GM18909 (cell line): Measurements from ENCODE around the gene RHO.
"Not testable (repeated sequence)": the region's sequence is repeated elsewhere in the genome, so short reads cannot be mapped to it uniquely, and the experiment has no call there.

Source experiments
- ATAC-seq: cut with Tn5 transposase; IDR thresholded peaks from one replicate; pipeline ENCODE4 v1.9.1; 2021; ENCODE audit warnings: mild to moderate bottlenecking; ENCODE audit not compliant: unreplicated experiment, poor library complexity

Gene RHO

DNA sequence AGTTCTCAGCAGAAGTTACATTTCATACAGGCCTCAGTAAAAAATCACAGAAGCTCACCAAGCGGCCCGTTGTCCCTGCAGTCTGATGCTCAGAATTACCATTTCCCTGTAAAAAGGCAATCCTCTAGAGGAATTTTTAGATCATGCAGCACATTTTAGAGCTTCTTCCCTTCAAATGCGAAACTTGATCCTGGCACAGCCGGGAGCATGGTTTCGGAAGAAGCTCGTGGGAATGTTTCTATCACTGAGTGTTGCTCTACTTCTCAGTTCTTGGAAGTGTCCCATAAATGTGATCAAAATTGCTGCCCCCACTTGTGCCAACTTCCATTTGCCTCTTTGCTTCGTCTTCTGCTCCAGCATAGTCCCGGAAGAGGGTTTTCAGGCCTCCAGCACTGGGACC, 10.8 kb downstream of the RHO start:
- ATAC-seq, result no peak

DNA sequence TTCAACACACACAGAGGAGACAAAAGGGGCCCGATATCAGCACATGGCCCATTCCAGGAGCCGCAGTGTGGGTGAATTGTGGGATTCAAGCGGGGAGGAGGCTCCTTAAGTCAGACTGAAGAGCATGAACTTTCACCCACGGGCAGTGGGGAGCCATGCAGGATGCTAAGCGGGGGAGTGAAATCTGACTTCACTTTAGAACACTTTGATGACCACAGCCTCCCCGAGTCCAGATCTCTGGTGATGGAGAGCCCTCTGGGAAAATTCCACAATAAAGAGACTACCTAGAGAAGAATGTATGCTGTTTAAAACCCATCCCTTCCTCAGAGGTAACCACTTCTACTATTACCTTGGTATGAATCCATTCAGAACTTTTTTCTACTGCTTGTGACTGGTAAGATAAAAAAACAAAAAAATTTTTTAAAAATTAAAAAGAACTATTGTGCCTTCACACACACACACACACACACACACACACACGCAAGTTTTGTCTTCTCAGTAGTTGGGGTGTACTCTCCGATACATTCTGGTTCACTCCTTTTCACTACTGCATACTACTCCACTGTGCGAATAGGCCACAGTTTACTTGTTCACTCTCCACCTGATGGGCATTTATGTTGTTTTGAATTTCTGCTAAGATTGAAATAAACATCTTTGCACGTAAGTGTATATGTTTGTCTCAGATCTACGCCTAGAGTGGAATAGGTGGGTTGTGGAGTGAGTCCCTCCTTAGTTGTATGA, 12.5 kb downstream of the RHO start:
- ATAC-seq, result no peak

DNA sequence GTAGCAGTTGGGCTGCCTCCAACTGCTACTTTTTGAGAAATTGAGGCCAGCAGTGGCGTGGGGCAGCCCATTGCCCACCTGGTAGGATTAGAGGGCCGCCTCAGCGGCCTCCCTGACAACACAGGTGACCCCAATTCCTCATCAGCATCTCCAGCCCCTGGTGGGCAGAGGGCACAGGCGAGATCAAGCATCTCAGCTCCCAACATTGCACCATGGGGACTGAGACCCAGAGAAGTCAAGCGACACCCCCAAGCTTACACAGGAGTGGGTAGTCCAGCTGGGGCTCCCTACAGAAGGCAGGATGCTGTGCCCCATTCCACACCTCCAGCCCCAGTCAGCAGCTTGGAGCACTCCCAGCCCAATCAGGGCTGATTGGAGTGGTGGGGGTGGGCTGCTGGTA, 14.3 kb downstream of the RHO start:
- ATAC-seq, result no peak

DNA sequence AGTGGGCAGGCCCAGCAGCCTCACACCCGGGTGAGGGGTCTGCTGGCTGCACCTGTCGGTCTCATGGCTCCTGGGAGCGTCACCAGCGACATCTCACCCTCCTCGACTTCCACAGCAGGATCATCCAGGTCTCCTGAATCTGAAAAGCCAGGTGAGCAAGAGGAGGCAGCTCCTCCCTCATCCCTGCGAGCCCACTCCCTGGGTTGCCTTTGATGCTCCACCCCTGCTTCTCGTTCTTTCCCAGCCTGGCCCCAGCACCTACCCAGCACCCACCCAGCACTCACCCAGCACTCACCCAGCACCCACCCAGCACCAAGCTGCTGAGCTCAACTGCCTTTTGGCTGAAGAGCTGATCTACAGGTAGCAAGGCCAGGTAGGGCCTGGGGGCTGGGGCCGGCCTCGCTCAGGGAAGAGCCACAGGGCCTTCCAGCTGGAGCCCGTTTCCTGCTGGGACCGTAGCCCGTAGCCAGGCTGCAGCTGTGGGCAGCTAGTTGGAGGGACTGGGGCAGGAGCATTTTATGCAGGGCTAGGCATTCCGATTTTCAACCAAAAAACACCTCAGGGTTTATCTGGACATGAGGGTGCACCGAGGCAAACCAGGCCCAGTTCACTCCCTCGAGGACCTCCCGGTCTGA, 14.8 kb downstream of the RHO start, which contains the start of gene H1-8:
Gene H1-8, plus strand, starts transcription at position 20 of the 635 bp plus-strand sequence. Its CDS starts 44 bp downstream, at position 64.
- ATAC-seq, result no peak

DNA sequence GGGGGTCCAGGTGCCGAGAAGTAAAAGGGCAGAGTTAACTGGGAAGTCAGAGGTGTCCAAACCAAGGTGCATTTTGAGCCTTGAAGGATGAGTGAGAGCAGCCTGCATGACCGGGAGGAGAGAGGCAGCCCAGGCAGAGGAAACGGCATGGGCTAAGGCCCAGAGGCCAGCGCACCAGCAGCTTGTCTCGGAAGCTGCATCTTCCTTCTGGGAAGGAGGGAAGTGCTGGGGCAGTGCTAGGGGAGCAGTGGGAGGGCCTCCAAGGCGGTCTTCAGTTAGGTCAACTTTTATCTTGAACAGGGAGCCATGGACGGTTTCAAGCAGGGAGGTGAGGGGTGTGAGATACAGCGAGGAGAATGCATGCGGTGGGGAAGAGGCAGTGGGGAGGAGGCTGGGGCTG, 15.6 kb downstream of the RHO start:
- no peak for ATAC-seq

DNA sequence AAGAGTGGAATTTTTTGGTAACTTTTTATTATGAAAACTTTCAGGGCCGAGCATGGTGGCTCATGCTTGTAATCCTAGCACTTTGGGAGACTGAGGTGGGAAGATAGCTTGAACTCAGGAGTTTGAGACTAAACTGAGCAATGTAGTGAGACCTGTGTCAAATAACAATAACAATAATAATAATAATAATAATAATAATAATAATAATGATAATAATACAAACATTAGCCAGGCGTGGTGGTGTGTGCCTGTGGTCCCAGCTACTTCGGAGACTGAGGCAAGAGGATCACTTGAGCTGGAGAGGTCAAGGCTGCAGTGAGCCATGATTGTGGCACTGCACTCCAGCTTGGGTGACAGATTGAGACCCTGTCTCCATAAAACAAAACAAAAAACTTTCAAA, 17.5 kb downstream of the RHO start:
- not testable (repeated sequence) for ATAC-seq

DNA sequence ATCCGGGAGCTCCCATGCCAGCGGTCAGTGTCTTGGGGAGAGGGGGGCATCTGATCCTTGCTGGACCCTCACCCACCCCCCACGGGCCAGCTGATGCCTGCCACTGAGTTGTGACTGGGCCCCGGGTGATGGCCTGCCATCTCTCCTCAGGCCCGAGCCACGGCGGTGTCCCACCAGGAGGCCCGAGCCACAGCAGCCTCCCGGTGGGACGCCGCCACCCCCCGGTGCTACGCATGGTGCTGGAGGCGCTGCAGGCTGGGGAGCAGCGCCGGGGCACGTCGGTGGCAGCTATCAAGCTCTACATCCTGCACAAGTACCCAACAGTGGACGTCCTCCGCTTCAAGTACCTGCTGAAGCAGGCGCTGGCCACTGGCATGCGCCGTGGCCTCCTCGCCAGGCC, 18.8 kb downstream of the RHO start:
- ATAC-seq, result no peak

DNA sequence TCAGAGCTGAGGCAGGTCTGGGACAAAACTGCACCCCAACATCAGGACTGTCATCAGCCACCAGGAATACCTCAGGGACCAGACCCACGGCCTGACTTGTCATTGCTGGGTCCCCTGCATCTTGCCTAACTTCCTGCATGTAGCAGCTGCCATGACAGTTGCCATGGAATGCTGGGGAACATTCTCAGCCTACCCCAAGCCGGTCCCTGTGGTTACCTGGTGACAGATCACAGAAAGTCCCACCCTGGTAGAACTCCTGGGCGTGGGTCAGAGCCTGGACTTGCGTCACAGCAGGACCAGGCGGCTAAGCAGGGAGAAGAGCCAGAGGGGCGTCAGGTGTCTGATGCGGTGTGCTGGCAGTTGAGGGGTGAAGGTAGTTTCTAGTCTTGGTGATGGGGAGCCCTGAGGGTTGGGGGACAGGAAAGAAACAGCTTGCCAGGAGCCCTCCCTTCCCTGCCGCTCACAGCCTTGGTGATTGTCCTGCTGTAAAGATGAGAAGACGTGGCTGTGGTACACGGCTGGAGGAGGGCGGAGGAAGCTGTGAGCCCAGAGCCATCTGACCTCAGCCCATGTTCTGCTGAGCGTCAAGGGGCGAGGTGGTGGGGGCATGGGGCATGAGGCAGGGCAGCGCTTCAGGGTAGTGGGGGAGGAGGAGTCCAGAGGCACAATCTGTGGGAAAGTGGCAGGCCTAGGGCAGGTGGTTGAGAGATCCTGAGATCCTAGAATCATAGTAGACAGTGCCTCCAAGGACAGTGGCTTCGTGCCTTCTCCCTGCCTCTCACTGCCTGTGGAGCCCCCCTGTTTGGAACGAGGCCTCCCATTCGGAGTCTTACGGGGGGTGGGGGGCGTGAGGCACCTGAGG, 19.9 kb downstream of the RHO start:
- ATAC-seq, result no peak

DNA sequence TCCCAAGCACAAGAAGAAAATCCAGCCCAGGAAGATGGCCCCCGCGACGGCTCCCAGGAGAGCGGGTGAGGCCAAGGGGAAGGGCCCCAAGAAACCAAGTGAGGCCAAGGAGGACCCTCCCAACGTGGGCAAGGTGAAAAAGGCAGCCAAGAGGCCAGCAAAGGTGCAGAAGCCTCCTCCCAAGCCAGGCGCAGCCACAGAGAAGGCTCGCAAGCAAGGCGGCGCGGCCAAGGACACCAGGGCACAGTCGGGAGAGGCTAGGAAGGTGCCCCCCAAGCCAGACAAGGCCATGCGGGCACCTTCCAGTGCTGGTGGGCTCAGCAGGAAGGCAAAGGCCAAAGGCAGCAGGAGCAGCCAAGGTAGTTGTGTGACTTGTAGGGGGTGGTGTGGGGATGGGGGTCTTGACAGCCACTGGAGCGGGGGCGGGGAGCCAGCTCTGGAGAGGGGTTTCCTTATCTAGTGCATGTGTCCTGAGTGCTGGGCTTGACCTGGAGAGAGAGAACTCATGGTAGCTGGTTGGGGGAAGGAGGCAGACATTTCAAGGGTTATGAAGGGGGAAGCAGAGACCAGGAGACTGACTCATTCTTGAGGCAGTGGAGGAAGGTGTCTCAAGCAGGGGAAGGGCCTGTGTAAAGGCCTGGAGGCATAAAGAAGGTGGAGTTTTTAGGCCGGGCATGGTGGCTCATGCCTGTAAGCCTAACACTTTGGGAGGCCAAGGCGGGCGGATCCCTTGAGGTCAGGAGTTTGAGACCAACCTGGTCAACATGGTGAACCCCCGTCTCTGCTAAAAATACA, 20.8 kb downstream of the RHO start:
- no peak for ATAC-seq

DNA sequence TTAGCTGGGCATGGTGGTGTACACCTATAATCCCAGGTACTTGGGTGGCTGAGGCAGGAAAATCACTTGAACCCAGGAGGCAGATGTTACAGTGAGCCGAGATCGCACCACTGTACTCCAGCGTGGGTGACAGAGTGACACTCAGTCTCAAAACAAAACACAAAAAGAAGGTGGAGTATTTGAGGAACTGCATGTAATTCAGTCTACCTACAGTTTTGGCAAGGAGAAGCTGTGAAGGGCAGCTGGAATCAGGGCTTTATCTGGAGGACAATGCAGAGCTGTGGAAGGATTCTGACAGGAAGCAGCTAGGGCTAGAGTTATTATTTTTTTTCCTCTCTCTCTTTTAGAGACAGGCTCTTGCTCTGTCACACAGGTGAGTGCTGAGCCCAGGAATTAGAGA, 21.4 kb downstream of the RHO start:
- no peak for ATAC-seq

DNA sequence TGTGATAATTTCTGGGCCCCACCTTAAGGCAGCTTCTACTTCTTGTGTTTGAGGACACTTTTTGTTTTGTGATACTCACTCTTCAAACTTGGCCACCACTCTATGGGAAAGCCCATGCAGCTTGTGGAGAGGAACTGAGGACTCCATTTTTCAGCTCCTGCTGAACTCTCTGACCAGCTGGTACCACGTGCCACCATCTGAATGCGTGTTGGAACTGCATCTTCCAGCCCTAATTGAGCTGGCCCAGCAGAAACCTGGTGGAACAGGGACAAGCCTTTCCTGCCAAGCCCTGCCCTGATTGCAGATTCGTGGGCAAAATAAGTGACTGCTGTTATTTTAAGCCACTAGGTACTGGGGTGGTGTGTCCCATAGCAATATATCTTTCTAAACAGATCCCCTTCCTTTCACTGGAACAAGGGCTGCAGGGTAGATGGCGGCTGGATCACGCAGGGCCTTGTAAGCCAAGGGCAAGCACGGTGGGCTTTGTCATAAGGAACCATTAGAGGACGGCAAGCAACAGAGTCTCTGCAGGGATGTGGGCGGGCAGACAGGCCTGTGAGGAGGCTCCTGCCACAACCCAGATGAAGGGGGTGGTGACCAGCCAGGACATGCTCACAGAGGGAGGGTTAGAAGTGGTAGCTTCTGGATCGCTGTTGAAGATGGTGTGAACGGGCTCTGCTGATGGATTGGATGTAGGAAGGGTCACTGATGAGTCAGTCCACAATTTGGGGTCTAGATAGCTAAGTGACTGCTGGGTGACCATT, 24.0 kb downstream of the RHO start:
- no peak for ATAC-seq

DNA sequence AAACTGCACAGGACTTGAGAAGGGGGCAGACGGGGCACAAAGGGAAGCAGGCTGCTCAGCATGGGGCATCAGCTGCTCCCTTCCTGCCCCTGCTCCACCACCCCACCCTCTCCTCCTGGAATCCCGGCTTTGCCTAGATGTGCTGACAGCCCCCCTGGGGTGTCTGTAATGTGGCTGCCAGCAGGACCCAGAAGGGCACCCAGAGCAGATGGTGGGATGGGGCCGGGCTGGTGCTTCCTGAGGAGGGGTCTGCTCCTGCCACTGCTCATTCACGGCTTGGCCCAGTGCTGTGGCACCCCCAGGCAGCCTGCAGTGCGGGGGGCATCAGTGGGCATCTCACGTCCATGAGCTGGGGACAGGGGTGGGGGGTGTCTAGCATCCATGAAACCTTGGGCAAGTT, 24.7 kb downstream of the RHO start:
- no peak for ATAC-seq

DNA sequence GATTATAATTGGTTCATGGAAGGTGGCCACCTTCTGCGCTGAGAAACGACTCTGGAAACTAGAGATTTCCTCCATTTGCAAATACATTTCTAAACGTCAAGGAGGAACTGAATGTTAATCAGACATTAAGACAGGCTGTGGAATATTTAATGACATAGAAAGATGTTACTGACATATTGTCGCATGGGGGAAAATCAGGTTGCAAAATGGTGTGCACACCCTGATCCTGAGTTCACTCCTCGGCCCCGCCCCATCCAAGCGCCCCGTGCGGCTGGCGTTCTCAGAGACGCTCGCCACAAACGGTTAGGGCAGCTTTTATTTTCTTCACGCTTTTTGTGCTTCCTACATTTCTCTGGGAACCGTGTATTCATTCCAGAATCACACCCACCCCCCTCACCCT, 25.3 kb downstream of the RHO start:
- ATAC-seq, result no peak

DNA sequence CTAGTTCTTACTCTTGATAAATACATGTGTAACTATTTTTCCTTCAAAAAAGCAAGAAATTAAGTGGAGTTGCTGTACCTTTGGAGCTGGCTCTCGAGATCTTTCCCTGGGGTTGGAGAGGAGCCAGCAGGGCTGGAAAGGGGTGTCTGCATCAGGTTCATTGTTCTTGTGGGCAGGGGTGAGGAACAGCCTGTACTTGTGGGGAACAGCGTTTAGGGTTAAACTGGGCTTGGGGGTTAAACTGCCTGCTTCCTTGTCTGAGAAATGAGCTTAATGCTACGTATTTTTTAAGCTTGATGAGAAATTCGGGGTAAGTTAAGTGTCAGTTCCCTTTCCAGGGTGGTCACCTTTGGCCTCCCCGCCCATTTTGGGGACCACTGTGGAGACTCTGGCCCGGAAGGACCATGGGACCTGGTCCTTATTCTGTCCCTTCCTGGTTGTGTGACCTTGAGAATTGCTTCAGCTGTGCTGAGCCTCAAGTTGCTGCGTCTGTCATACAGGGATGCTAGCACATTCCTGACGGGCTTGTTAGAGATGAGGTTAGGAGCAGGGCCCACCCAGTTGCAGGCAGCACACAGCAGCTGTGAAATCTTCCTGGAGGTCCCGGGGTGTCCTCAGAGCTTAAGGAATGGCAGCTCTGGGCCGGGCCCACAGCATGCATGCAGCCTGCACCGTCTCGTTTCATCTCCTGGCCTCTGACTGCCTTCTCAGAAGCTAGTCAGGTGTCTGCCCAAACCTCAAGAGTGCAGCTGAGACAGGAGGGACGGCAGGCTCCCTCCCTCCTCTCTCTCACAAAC, 26.1 kb downstream of the RHO start:
- ATAC-seq, result no peak

DNA sequence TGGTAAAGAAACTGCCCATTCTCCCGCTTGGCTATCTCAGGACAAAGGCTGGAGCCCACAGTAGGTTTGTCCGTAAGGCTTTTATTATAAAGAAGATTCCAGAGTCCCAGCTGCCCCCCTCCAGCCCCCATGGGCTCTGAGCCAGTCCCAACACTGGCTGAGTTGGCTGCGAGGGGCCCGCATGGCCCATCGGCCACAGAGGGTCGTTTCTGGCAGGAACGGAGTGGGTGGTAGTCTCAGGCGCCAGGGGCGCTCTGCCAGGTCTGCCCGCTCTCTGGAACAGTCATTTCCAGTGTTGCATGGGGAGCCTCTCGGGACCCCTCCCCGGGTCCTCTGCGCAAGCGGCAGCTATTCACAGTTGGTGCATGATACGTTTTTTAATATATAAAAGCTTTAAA, 26.7 kb downstream of the RHO start:
- no peak for ATAC-seq

DNA sequence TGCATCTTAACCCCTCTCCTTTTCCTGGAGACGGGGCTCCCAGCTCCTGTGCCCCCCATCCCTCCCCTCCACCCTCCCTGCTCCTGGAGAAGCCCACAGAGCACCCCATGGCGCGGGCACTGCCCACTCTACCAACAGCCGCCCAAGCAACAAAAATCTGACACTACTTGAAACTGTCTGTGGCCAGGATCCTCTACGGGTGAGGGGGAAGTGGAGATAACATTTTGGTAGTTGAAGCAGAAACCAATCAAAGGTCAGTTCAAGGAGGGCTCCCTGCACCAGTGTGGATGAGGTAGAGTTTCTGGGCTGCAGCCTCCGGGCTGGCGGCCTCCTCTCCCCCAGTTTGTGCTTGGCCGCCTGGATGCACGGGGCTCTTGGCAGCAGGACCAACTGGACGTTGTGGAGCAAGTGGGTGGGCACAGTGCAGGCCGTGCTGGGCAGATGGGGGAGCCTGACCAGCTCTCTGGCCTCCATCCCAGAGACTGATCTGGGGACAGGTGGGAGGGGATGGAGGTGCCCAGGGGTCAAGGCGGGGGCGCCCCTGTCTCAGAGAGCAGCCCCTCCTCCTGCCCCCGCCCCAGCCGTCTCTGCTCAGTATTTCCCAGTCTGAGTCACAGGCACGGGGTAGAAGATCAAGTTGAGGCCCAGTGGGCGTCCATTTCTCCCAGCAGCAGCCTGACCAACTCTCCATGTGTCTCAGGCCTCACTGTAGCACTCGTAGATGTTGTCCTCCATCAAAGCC, 27.3 kb downstream of the RHO start:
- no peak for ATAC-seq

DNA sequence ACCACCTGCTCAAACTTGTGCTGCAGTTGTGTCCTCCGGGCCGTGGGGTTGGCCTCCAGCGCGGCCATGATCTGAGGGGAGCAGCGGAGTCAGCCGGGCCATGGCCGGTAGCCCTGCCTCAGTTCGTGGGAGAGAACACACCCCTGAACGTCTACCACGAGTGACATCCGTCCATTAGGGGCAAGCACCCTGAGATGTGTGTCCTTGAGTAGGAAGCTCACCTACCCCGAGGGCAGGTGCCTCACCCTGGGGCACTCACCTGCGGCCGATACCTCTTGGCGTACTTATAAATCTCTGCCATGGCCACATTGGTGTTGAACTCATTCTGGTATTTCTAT, 27.9 kb downstream of the RHO start:
- no peak for ATAC-seq

DNA sequence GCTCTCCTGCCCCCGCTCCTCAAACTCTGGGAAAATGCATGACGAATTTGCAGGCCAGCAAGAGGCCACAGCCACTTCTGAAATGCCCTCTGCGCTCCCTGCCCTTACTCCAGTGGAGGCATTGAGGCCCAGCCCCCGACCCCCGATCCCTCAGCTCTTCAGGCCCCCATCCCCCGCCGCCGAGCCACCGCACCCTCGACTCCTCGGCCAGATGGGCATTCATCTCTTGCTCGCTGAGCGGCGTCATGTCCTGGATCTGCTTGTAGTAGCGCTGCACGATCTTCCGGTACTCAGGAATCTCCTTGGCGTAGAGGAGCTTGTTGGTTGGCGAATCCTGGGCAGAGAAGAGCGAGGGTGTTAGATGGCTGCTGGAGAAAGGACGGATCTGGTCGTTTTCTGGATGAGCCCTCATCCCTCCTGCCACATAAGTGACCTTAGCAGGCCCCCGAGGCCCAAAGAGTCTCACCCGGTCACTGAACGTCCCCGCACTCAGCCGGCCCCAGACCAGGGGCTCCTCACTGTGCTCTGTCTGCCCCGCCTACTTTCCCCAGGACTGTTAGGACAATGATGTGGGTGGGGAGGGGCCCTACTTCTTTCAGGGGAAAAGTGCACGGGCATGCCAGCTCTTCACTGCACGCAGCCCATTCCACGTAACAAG, 28.6 kb downstream of the RHO start:
- no peak for ATAC-seq
